NCI-H345 treated with DMSO at 0.1 percent for 48 hours (cell line): ENCODE results near the gene MICOS13.
A peak's percentile ranks its signal among the peaks of the same experiment; 100 is the strongest.
"Not testable (repeated sequence)": the region's sequence is repeated elsewhere in the genome, so short reads cannot be mapped to it uniquely, and the experiment has no call there.

Experiments
- DNase-seq: peaks from one replicate; lab custom pipeline; 2025; ENCODE audit not compliant: unreplicated experiment; lab: John Stamatoyannopoulos, UW

Gene MICOS13

GRCh38 chr19:5700455-5701092 is 20.3 kb upstream of the MICOS13 start:
- DNase-seq: no peak

- DNase-seq: no peak
Measured at GRCh38 chr19:5698635-5699422, 18.5 kb upstream of the MICOS13 start.

GRCh38 chr19:5697890-5698634 is 17.7 kb upstream of the MICOS13 start:
- no peak for DNase-seq

- no peak for DNase-seq
Measured at GRCh38 chr19:5697022-5697889, 16.9 kb upstream of the MICOS13 start.

GRCh38 chr19:5696196-5697021 is 16.1 kb upstream of the MICOS13 start:
- no peak for DNase-seq

GRCh38 chr19:5695649-5696195 is 15.4 kb upstream of the MICOS13 start:
- no peak for DNase-seq

GRCh38 chr19:5694956-5695648 is 14.8 kb upstream of the MICOS13 start:
- no peak for DNase-seq

- no peak for DNase-seq
Measured at GRCh38 chr19:5694167-5694955, 14.0 kb upstream of the MICOS13 start.

GRCh38 chr19:5693195-5694166 is 13.2 kb upstream of the MICOS13 start:
- no peak for DNase-seq

GRCh38 chr19:5692723-5693194 is 12.4 kb upstream of the MICOS13 start:
- DNase-seq: no peak

GRCh38 chr19:5691822-5692722 is 11.8 kb upstream of the MICOS13 start:
- no peak for DNase-seq

- no peak for DNase-seq
Measured at GRCh38 chr19:5690955-5691821, 10.9 kb upstream of the MICOS13 start.

- DNase-seq: peak; percentile 92
Measured at GRCh38 chr19:5690125-5690954, 10.0 kb upstream of the MICOS13 start, which contains the start of gene RPL36. Gene RPL36, plus strand, starts transcription at chr19:5690295. Its CDS starts 213 bp downstream, at chr19:5690508.

- not testable (repeated sequence) for DNase-seq
Measured at GRCh38 chr19:5688262-5688881, 8.1 kb upstream of the MICOS13 start.
